Glutamatergic neuron (in vitro differentiated cells): ENCODE data around the gene FSIP2. TPM values are rescaled to one million over a fixed set of nuclear protein-coding genes. Genes with fewer than 3 reads are reported as not detected.

Experiments
- DNase-seq: peaks from one replicate; pipeline ENCODE4 v3.0.0; 2022
- H3K27ac Mint-ChIP-seq: one replicate; pipeline ENCODE4 v1.8.0; 2020; ENCODE audit warnings: mild to moderate bottlenecking, mixed read lengths, inconsistent platforms; ENCODE audit not compliant: unreplicated experiment
- H3K27me3 Mint-ChIP-seq: one replicate; pipeline ENCODE4 v1.8.0; 2020; ENCODE audit warnings: mild to moderate bottlenecking, moderate library complexity, mixed read lengths, inconsistent platforms; ENCODE audit not compliant: unreplicated experiment
- H3K36me3 Mint-ChIP-seq: one replicate; pipeline ENCODE4 v1.8.0; 2020; ENCODE audit warnings: mild to moderate bottlenecking, mixed read lengths, inconsistent platforms; ENCODE audit not compliant: unreplicated experiment
- H3K4me1 Mint-ChIP-seq: one replicate; pipeline ENCODE4 v1.8.0; 2020; ENCODE audit warnings: mild to moderate bottlenecking, low read depth, mixed read lengths, inconsistent platforms; ENCODE audit not compliant: unreplicated experiment
- H3K4me3 Mint-ChIP-seq: one replicate; pipeline ENCODE4 v1.8.0; 2020; ENCODE audit warnings: mild to moderate bottlenecking, mixed read lengths, inconsistent platforms; ENCODE audit not compliant: unreplicated experiment
- H3K9me3 Mint-ChIP-seq: one replicate; pipeline ENCODE4 v1.8.0; 2020; ENCODE audit warnings: mild to moderate bottlenecking, moderate library complexity, mixed read lengths, inconsistent platforms; ENCODE audit not compliant: unreplicated experiment
- total RNA-seq: library from RNA; stranded (reverse); fragmentation: NEBNext Ultra II Directional; extraction: Animal tissue kit (Norgen Biotek cat#: 25700); gene quantifications from one replicate; pipeline ENCODE4 v1.2.1, GENCODE V29; 2021; ENCODE audit not compliant: unreplicated experiment
- TF ChIP-seq, protein P1 (sequence below): fragments of 200-600 bp; sonication (generic); IDR thresholded peaks from one replicate; pipeline ENCODE4 v1.5.0; 2021; ENCODE audit not compliant: partially characterized antibody, unreplicated experiment

Gene FSIP2
- total RNA-seq, 1 donor from 2014 or later, result 56.4 TPM

DNA sequence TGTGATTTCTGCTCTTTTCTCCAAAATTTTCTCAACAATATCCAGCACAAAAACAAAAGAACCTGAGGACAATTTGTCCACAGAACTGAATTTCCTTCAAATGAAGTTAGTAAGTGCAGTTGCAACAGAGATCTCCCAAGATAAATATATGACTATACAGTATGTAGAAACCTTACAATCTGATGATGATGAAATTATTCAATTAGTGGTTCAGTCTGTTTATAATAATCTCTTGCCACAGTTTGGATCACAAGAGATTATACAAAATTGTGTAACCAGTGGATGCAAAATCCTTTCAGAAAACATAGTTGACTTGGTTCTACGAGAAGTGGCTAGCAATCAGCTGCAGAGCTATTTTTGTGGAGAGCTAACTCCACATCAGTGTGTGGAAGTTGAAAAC is 68.7 kb downstream of the FSIP2 start:
- DNase-seq, result no peak
- peaks cover 35% of the 10 kb centered on the region for H3K36me3 Mint-ChIP-seq
- no peaks in the 10 kb centered on the region for H3K4me1 Mint-ChIP-seq
- TF ChIP-seq, protein P1, sequence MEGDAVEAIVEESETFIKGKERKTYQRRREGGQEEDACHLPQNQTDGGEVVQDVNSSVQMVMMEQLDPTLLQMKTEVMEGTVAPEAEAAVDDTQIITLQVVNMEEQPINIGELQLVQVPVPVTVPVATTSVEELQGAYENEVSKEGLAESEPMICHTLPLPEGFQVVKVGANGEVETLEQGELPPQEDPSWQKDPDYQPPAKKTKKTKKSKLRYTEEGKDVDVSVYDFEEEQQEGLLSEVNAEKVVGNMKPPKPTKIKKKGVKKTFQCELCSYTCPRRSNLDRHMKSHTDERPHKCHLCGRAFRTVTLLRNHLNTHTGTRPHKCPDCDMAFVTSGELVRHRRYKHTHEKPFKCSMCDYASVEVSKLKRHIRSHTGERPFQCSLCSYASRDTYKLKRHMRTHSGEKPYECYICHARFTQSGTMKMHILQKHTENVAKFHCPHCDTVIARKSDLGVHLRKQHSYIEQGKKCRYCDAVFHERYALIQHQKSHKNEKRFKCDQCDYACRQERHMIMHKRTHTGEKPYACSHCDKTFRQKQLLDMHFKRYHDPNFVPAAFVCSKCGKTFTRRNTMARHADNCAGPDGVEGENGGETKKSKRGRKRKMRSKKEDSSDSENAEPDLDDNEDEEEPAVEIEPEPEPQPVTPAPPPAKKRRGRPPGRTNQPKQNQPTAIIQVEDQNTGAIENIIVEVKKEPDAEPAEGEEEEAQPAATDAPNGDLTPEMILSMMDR, result no peak
- H3K27me3 Mint-ChIP-seq, result no peaks in the 10 kb centered on the region
- H3K9me3 Mint-ChIP-seq, result peaks cover 15% of the 10 kb centered on the region
- no peak overlapping the region for H3K4me3 Mint-ChIP-seq
- no peak overlapping the region for H3K27ac Mint-ChIP-seq

DNA sequence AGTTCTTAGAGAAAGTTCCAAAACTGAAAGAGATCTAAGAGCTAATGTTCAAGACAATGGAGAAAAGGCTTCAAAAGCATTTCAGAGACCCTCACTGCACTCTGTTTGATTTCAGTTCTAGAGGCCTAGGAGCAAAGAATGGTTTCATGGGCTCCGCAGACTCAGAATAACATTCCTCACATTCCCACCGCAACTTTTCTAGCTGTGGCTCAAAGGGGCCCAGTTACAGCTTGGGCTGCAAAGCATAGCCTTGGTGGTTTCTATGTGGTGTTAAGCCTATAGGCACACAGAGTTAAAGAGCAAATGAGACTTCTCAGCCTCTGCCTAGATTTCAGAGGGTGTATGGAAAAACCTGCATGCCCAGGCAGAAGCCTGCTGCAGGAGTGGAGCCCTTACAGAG is 73.0 kb downstream of the FSIP2 start:
- Mint-ChIP-seq H3K9me3 (peaks cover 17% of the 10 kb centered on the region), H3K4me1 (no peaks in the 10 kb centered on the region), H3K27ac (no peak overlapping the region), H3K36me3 (peaks cover 29% of the 10 kb centered on the region), H3K27me3 (no peaks in the 10 kb centered on the region), H3K4me3 (no peak overlapping the region)
- DNase-seq, result no peak
- TF ChIP-seq, protein P1, result no peak

GRCh38 chr2:185813707-185814106 is 75.1 kb downstream of the FSIP2 start:
- Mint-ChIP-seq H3K4me1 (no peaks in the 10 kb centered on the region), H3K4me3 (no peak overlapping the region), H3K27ac (no peak overlapping the region), H3K9me3 (peaks cover 19% of the 10 kb centered on the region), H3K27me3 (no peaks in the 10 kb centered on the region), H3K36me3 (peaks cover 29% of the 10 kb centered on the region)
- DNase-seq, result no peak
- TF ChIP-seq, protein P1, result no peak

GRCh38 chr2:185817991-185818390 is 79.4 kb downstream of the FSIP2 start:
- TF ChIP-seq, protein P1, result no peak
- H3K27ac Mint-ChIP-seq, result no peak overlapping the region
- no peaks in the 10 kb centered on the region for H3K4me1 Mint-ChIP-seq
- peaks cover 14% of the 10 kb centered on the region for H3K36me3 Mint-ChIP-seq
- no peak overlapping the region for H3K4me3 Mint-ChIP-seq
- H3K9me3 Mint-ChIP-seq, result peaks cover 11% of the 10 kb centered on the region
- DNase-seq, result no peak
- peaks cover 4% of the 10 kb centered on the region for H3K27me3 Mint-ChIP-seq

- no peak for DNase-seq
- Mint-ChIP-seq H3K36me3 (peaks cover 6% of the 10 kb centered on the region), H3K4me3 (no peak overlapping the region), H3K4me1 (no peaks in the 10 kb centered on the region), H3K27me3 (peaks cover 4% of the 10 kb centered on the region), H3K9me3 (peaks cover 6% of the 10 kb centered on the region), H3K27ac (no peak overlapping the region)
- TF ChIP-seq, protein P1, result no peak
Observed at GRCh38 chr2:185821467-185821866, 82.9 kb downstream of the FSIP2 start.
